ENCODE results near the gene EEF1G. TPM values are rescaled to one million over a fixed set of nuclear protein-coding genes. Genes with fewer than 3 reads are reported as not detected.
A peak's percentile ranks its signal among the peaks of the same experiment; 100 is the strongest.

Gene EEF1G
- total and polyA plus RNA-seq, 2 of the 13 experiments (the other 11 are each of a cell fraction or from before 2014, with no cell fraction given): 1,787 to 2,144 TPM

- TF ChIP-seq ZNF770 (CRISPR knock-in tag; IDR thresholded peaks at IDR 0.05) (no peak), ADNP (CRISPR knock-in tag; IDR thresholded peaks at IDR 0.05) (no peak), PREB (CRISPR knock-in tag; IDR thresholded peaks at IDR 0.05) (no peak), ZNF768 (CRISPR knock-in tag; IDR thresholded peaks at IDR 0.05) (peak; percentile 51), NCOA1 (CRISPR knock-in tag; IDR thresholded peaks at IDR 0.05) (no peak), MED13 (CRISPR knock-in tag; IDR thresholded peaks at IDR 0.05) (no peak), ZZZ3 (CRISPR knock-in tag; IDR thresholded peaks at IDR 0.05; ENCODE audit: borderline replicate concordance) (no peak), ZNF225 (CRISPR knock-in tag; IDR thresholded peaks at IDR 0.05) (no peak), MYNN (CRISPR knock-in tag; IDR thresholded peaks at IDR 0.05; ENCODE audit: low read depth) (no peak), ETS1 (CRISPR knock-in tag; IDR thresholded peaks at IDR 0.05) (no peak), ATF7-NPFF (CRISPR knock-in tag; IDR thresholded peaks at IDR 0.05; ENCODE audit: low read depth) (peak; percentile 59; the same call in 1 of the 2 replicates), THAP11 (CRISPR knock-in tag; IDR thresholded peaks at IDR 0.05) (peak; percentile 22; the same call in 1 of the 2 replicates), ZNF281 (CRISPR knock-in tag; IDR thresholded peaks at IDR 0.05; ENCODE audit: borderline replicate concordance) (no peak), ZNF616 (CRISPR knock-in tag; IDR thresholded peaks at IDR 0.05; ENCODE audit: low read depth) (peak; percentile 68; the same call in 1 of the 2 replicates)
- TF ChIP-seq, protein P1, sequence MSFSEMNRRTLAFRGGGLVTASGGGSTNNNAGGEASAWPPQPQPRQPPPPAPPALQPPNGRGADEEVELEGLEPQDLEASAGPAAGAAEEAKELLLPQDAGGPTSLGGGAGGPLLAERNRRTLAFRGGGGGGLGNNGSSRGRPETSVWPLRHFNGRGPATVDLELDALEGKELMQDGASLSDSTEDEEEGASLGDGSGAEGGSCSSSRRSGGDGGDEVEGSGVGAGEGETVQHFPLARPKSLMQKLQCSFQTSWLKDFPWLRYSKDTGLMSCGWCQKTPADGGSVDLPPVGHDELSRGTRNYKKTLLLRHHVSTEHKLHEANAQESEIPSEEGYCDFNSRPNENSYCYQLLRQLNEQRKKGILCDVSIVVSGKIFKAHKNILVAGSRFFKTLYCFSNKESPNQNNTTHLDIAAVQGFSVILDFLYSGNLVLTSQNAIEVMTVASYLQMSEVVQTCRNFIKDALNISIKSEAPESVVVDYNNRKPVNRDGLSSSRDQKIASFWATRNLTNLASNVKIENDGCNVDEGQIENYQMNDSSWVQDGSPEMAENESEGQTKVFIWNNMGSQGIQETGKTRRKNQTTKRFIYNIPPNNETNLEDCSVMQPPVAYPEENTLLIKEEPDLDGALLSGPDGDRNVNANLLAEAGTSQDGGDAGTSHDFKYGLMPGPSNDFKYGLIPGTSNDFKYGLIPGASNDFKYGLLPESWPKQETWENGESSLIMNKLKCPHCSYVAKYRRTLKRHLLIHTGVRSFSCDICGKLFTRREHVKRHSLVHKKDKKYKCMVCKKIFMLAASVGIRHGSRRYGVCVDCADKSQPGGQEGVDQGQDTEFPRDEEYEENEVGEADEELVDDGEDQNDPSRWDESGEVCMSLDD (CRISPR knock-in tag; IDR thresholded peaks at IDR 0.05; ENCODE audit: borderline replicate concordance): no peak
- TF ChIP-seq, protein P2, sequence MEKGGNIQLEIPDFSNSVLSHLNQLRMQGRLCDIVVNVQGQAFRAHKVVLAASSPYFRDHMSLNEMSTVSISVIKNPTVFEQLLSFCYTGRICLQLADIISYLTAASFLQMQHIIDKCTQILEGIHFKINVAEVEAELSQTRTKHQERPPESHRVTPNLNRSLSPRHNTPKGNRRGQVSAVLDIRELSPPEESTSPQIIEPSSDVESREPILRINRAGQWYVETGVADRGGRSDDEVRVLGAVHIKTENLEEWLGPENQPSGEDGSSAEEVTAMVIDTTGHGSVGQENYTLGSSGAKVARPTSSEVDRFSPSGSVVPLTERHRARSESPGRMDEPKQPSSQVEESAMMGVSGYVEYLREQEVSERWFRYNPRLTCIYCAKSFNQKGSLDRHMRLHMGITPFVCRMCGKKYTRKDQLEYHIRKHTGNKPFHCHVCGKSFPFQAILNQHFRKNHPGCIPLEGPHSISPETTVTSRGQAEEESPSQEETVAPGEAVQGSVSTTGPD (CRISPR knock-in tag; IDR thresholded peaks at IDR 0.05): no peak
- TF ChIP-seq, protein P3, sequence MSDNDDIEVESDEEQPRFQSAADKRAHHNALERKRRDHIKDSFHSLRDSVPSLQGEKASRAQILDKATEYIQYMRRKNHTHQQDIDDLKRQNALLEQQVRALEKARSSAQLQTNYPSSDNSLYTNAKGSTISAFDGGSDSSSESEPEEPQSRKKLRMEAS (IDR thresholded peaks at IDR 0.05): peak; percentile 30; the same call in 1 of the 2 replicates
These were observed 27.3 kb downstream of the EEF1G start, which contains the start of gene AHNAK (continued) for GRCh38 chr11:62546244-62546928.

Measured in HepG2 (cell line).